Endothelial cell of umbilical vein (primary cell): ENCODE data around the gene KAT8. TPM values are rescaled to one million over a fixed set of nuclear protein-coding genes. Genes with fewer than 3 reads are reported as not detected.

Source experiments
- BruUV-seq: library from RNA; stranded (reverse); fragments of 400-500 nt; replicated peaks from 2 replicates; lab custom pipeline; 2021; lab: Mats Ljungman, UMichigan
- CTCF ChIA-PET: fragments of 300-600, 350-600 bp; sonication (Branson Sonifier 250); formaldehyde crosslinking; loops from one replicate; lab custom pipeline; 2021; ENCODE audit warnings: antibody characterized with exemption, inconsistent platforms; lab: Charles Lee
- POLR2A ChIA-PET: fragments of 300-600, 350-600 bp; sonication (Branson Sonifier 250); formaldehyde crosslinking; loops from one replicate; lab custom pipeline; 2021; ENCODE audit warnings: antibody characterized with exemption, inconsistent platforms; lab: Charles Lee
- DNase-seq: peaks from one replicate; pipeline ENCODE4 v3.0.0-alpha.2; 2011; ENCODE audit warnings: low read depth, low spot score
- FAIRE-seq: peaks from 2 replicates; lab custom pipeline; 2011; peaks lifted over from hg19 to GRCh38; lab: Jason Lieb, UNC
- H2AFZ ChIP-seq: 2 replicates; pipeline ENCODE4 v1.6.0; 2012; ENCODE audit warnings: low read depth, low read length, control low read depth, inconsistent platforms
- H3K27ac ChIP-seq: 2 replicates; pipeline ENCODE4 v1.5.1; 2011; ENCODE audit warnings: low read depth, mild to moderate bottlenecking, control low read depth, low read length, moderate library complexity; ENCODE audit not compliant: insufficient read depth
- H3K27me3 ChIP-seq, 2 experiments: 2 replicates each; pipeline versions ENCODE4 v1.6.0 to v1.6.1; 2011; ENCODE audit warnings: low read length in 2 of 2, mixed read lengths in 1 of 2; ENCODE audit not compliant: control insufficient read depth in 2 of 2, insufficient read depth in 2 of 2
- H3K36me3 ChIP-seq, 2 experiments: 2 replicates in 1 of 2; 3 replicates in 1 of 2; pipeline ENCODE4 v1.5.1; 2011; ENCODE audit warnings: low read length in 2 of 2, mild to moderate bottlenecking in 1 of 2, moderate library complexity in 1 of 2; ENCODE audit not compliant: control insufficient read depth in 2 of 2, insufficient read depth in 2 of 2; ENCODE audit errors: extremely low read depth in 1 of 2
- H3K4me1 ChIP-seq: 3 replicates; pipeline ENCODE4 v1.5.1; 2011; ENCODE audit warnings: mild to moderate bottlenecking, low read length; ENCODE audit not compliant: control insufficient read depth, insufficient read depth; ENCODE audit errors: extremely low read depth
- H3K4me2 ChIP-seq: 2 replicates; pipeline ENCODE4 v1.6.1; 2011; ENCODE audit warnings: low read length, control low read depth, mixed read lengths; ENCODE audit not compliant: insufficient read depth
- H3K4me3 ChIP-seq, 3 experiments: fragments of 200-600 bp in 1 of 3; sonication (generic), shearing (Covaris generic) in 1 of 3; replicated peaks in 1 of 3; 2 replicates each; pipeline ENCODE4 v1.5.1; 2011 to 2016; ENCODE audit warnings: control low read depth in 3 of 3, low read length in 3 of 3, mild to moderate bottlenecking in 2 of 3, inconsistent platforms in 1 of 3, low read depth in 1 of 3, moderate library complexity in 1 of 3; ENCODE audit not compliant: insufficient read depth in 1 of 3
- H3K79me2 ChIP-seq: 2 replicates; pipeline ENCODE4 v1.6.0; 2012; ENCODE audit warnings: low read length, inconsistent platforms; ENCODE audit not compliant: control insufficient read depth, insufficient read depth
- H3K9ac ChIP-seq: replicated peaks from 2 replicates; pipeline ENCODE3; 2011; ENCODE audit warnings: low read length, control low read depth; ENCODE audit not compliant: insufficient read depth; ENCODE audit errors: extremely low read depth
- H3K9me1 ChIP-seq: replicated peaks from 3 replicates; pipeline ENCODE4 v1.6.0; 2011; ENCODE audit warnings: mild to moderate bottlenecking, low read length; ENCODE audit not compliant: control insufficient read depth, insufficient read depth; ENCODE audit errors: extremely low read depth
- H3K9me3 ChIP-seq: replicated peaks from 2 replicates; pipeline ENCODE4 v1.5.1; 2012; ENCODE audit warnings: low read length, inconsistent platforms; ENCODE audit not compliant: control insufficient read depth, insufficient read depth
- H4K20me1 ChIP-seq: replicated peaks from 2 replicates; pipeline ENCODE3; 2011; ENCODE audit warnings: mild to moderate bottlenecking, low read length; ENCODE audit not compliant: control insufficient read depth, insufficient read depth; ENCODE audit errors: extremely low read depth
- CTCF ChIP-seq, 2 donors: IDR thresholded peaks; 1 replicate in 1 of 2; 2 replicates in 1 of 2; pipeline ENCODE4 v1.5.1; 2011; ENCODE audit warnings: low read length in 2 of 2, mild to moderate bottlenecking in 2 of 2, moderate library complexity in 2 of 2, control low read depth in 1 of 2, inconsistent platforms in 1 of 2, low read depth in 1 of 2; ENCODE audit not compliant: insufficient read depth in 1 of 2; ENCODE audit errors: extremely low read depth in 1 of 2
- EZH2 ChIP-seq: IDR thresholded peaks from 2 replicates; pipeline ENCODE4 v1.6.1; 2012; ENCODE audit warnings: borderline replicate concordance, low read depth, mild to moderate bottlenecking, moderate library complexity, low read length, inconsistent platforms; ENCODE audit not compliant: severe bottlenecking
- FOS ChIP-seq: IDR thresholded peaks from 2 replicates; pipeline ENCODE4 v1.6.1; 2011; ENCODE audit warnings: mild to moderate bottlenecking, low read length, moderate library complexity, borderline replicate concordance; ENCODE audit not compliant: insufficient read depth
- GATA2 ChIP-seq: IDR thresholded peaks from 2 replicates; pipeline ENCODE4 v1.7.0; 2011; ENCODE audit warnings: low read depth, mild to moderate bottlenecking, moderate library complexity, mixed read lengths, low read length; ENCODE audit not compliant: insufficient read length, insufficient read depth
- JUN ChIP-seq: IDR thresholded peaks from 2 replicates; pipeline ENCODE4 v1.6.1; 2011; ENCODE audit warnings: borderline replicate concordance, low read depth; ENCODE audit not compliant: insufficient read length, insufficient read depth
- MYC ChIP-seq: IDR thresholded peaks from one replicate; pipeline ENCODE4 v1.6.1; 2011; ENCODE audit warnings: mild to moderate bottlenecking, low read depth, low read length
- POLR2A ChIP-seq: IDR thresholded peaks from 2 replicates; pipeline ENCODE4 v1.6.1; 2012; ENCODE audit warnings: low read depth, mild to moderate bottlenecking, control low read depth, low read length
- POLR2AphosphoS5 ChIP-seq: IDR thresholded peaks from 2 replicates; pipeline ENCODE4 v1.6.1; 2012; ENCODE audit warnings: low read depth, mild to moderate bottlenecking, control low read depth, low read length, moderate library complexity; ENCODE audit not compliant: insufficient read depth
- dilution Hi-C: fragments of 300-500 bp; cut with MboI; formaldehyde crosslinking; loops from one replicate; pipeline ENCODE4 v1.15.0; 2019; ENCODE audit warnings: low sequenced_read_pairs; ENCODE audit not compliant: extremely low pct_ligation_motif_present
- intact Hi-C: fragments of 100-400 bp; cut with micrococcal nuclease; formaldehyde crosslinking; loops from one replicate; pipeline ENCODE4 v1.10.0; 2022
- polyA plus RNA-seq, 4 experiments: library from polyadenylated mRNA; depleted of rRNA in 3 of 4; stranded (reverse) in 3 of 4; unstranded in 1 of 4; fragments of >200 nt; gene quantifications; 2 replicates each; pipeline versions ENCODE4 v1.2.1 to v1.2.3, GENCODE V29; 2011 to 2012; ENCODE audit warnings: missing spikeins in 1 of 4
- total RNA-seq: library from RNA; stranded (reverse); gene quantifications from 2 replicates; pipeline ENCODE4 v1.2.3, GENCODE V29; 2021
- TF ChIP-seq, protein P1 (sequence below): IDR thresholded peaks from 2 replicates; pipeline ENCODE4 v1.6.1; 2011; ENCODE audit not compliant: insufficient read depth, insufficient read length

The KAT8 gene
- total and polyA plus RNA-seq, 2 donors (not counting 3 experiments of a cell fraction or from before 2014, with no cell fraction given) = 30.7 to 42.8 TPM

DNA sequence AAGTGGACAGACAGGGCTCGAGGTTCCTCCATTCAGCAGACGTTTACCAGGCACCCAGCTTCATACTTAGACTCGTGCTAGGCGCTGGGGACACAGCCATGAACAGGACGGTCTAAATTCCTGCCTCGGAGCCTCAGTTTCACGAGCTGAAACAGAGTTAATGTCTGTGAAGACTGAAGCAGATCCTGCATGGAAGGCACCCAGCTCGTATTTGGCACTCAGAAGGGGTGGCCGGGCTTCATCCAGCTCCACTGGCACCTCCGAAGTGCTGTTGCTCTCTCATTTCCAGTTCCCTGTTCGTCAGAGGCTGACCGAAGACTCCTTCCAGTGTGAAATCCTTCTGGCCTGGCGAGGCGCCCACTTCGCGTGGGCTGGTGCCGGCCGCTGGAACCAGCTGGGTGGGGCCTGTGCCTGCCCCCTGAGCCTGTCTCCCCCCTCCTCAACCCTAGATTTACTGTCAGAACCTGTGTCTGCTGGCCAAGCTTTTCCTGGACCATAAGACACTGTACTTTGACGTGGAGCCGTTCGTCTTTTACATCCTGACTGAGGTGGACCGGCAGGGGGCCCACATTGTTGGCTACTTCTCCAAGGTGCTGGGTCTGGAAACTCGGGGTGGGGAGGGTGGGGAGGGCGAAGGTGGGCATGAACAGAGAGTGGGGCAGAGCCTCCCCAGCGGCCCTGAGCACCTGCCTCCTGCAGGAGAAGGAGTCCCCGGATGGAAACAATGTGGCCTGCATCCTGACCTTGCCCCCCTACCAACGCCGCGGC lies 12.3 kb downstream of the KAT8 start:
- ChIA-PET CTCF (interaction anchor here (2.2 kb wide), 1 partner anchor 13 kb away, joined by 13 read pairs; no protein-coding TSS in a partner anchor), POLR2A (no interaction called here)
- Histone ChIP-seq H3K36me3 (peaks cover 0 to 11% of the 10 kb centered on the region in 2 experiments), H3K4me3 (no peak overlapping the region), H3K79me2 (no peaks in the 10 kb centered on the region), H4K20me1 (no peaks in the 10 kb centered on the region), H3K9ac (no peak overlapping the region), H2AFZ (no peak overlapping the region), H3K27me3 (no peaks in the 10 kb centered on the region), H3K4me1 (no peaks in the 10 kb centered on the region), H3K27ac (no peak overlapping the region), H3K9me1 (no peaks in the 10 kb centered on the region), H3K4me2 (no peak overlapping the region), H3K9me3 (no peaks in the 10 kb centered on the region)
- intact Hi-C loops = no loop called here
- BruUV-seq = no TSS peak
- TF ChIP-seq POLR2A (no peak), GATA2 (no peak), CTCF (IDR thresholded peaks at IDR 0.05; ENCODE audit: extremely low read depth in 1 of 2, insufficient read depth in 1 of 2, low read depth in 1 of 2, low read length in 2 of 2) (no peak)
- dilution Hi-C loops = no loop called here
- FAIRE-seq = no peak
- no peak for DNase-seq

- Histone ChIP-seq H3K79me2 (no peaks in the 10 kb centered on the region), H3K9ac (no peak overlapping the region), H3K36me3 (peaks cover 0 to 11% of the 10 kb centered on the region in 2 experiments), H3K4me2 (no peak overlapping the region), H2AFZ (no peak overlapping the region), H3K4me3 (no peak overlapping the region), H4K20me1 (no peaks in the 10 kb centered on the region), H3K27me3 (no peaks in the 10 kb centered on the region), H3K9me1 (no peaks in the 10 kb centered on the region), H3K9me3 (no peaks in the 10 kb centered on the region), H3K4me1 (no peaks in the 10 kb centered on the region), H3K27ac (no peak overlapping the region)
- FAIRE-seq = no peak
- ChIA-PET POLR2A (no interaction called here), CTCF (interaction anchor here (1.4 to 2.2 kb wide), 2 partner anchors 12 to 14 kb away, joined by 5 to 13 read pairs; no protein-coding TSS in a partner anchor)
- BruUV-seq = no TSS peak
- no peak for DNase-seq
- dilution Hi-C loops = no loop called here
- TF ChIP-seq JUN = no peak
- no peak for TF ChIP-seq EZH2
- TF ChIP-seq, protein P1, sequence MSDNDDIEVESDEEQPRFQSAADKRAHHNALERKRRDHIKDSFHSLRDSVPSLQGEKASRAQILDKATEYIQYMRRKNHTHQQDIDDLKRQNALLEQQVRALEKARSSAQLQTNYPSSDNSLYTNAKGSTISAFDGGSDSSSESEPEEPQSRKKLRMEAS = no peak
- no peak for TF ChIP-seq FOS
- no peak for TF ChIP-seq GATA2
- no peak for TF ChIP-seq POLR2AphosphoS5
- no peak for TF ChIP-seq MYC
- TF ChIP-seq CTCF (IDR thresholded peaks at IDR 0.05; ENCODE audit: extremely low read depth in 1 of 2, insufficient read depth in 1 of 2, low read depth in 1 of 2, low read length in 2 of 2) = no peak
- no peak for TF ChIP-seq POLR2A
- intact Hi-C loops = no loop called here
Measured at GRCh38 chr16:31130336-31130891, 12.9 kb downstream of the KAT8 start.
